Activated CD8-positive, alpha-beta T cell treated with anti-CD3 and anti-CD28 coated beads for 36 hours (primary cell): ENCODE data around the gene TTC39A. TPM values are rescaled to one million over a fixed set of nuclear protein-coding genes. Genes with fewer than 3 reads are reported as not detected.

Source experiments
- ATAC-seq: fragments of 200-7000 bp; cut with Tn5 transposase; one replicate; pipeline ENCODE4 v1.10.0; 2021; ENCODE audit warnings: mild to moderate bottlenecking, moderate library complexity
- CTCF ChIA-PET: fragments of 350-600 bp; sonication (Branson Sonifier 250); formaldehyde crosslinking; loops from one replicate; lab custom pipeline; 2021; ENCODE audit warnings: antibody characterized with exemption; lab: Charles Lee
- POLR2A ChIA-PET: fragments of 350-600 bp; sonication (Branson Sonifier 250); formaldehyde crosslinking; loops from one replicate; lab custom pipeline; 2021; ENCODE audit warnings: antibody characterized with exemption; lab: Charles Lee
- DNase-seq: peaks from one replicate; pipeline ENCODE4 v3.0.0-alpha.2; 2020
- H3K27ac Mint-ChIP-seq: one replicate; pipeline ENCODE4 v1.8.0; 2021; ENCODE audit warnings: mild to moderate bottlenecking, mixed read lengths
- H3K27me3 Mint-ChIP-seq: one replicate; pipeline ENCODE4 v1.8.0; 2021; ENCODE audit warnings: mixed read lengths
- H3K36me3 Mint-ChIP-seq: one replicate; pipeline ENCODE4 v1.8.0; 2021; ENCODE audit warnings: low read depth, mixed read lengths
- H3K4me1 Mint-ChIP-seq: one replicate; pipeline ENCODE4 v1.8.0; 2021; ENCODE audit warnings: low read depth, mixed read lengths
- H3K4me3 Mint-ChIP-seq: one replicate; pipeline ENCODE4 v1.8.0; 2021; ENCODE audit warnings: mild to moderate bottlenecking, moderate library complexity, mixed read lengths
- H3K9me3 Mint-ChIP-seq: one replicate; pipeline ENCODE4 v1.8.0; 2021; ENCODE audit warnings: mixed read lengths
- CTCF ChIP-seq: fragments of 200-600 bp; IDR thresholded peaks from one replicate; pipeline ENCODE4 v1.8.0; 2022; ENCODE audit warnings: antibody characterized with exemption, mild to moderate bottlenecking
- intact Hi-C: fragments of 100-400 bp; cut with micrococcal nuclease; formaldehyde crosslinking; loops from one replicate; pipeline ENCODE4 v1.10.0; 2022
- total RNA-seq, 2 experiments: library from RNA; stranded (reverse); gene quantifications; one replicate each; pipeline ENCODE4 v1.2.3, GENCODE V29; 2021

Gene TTC39A
- total RNA-seq, 2 experiments from 2014 or later: 0.50 TPM; not detected in 1

GRCh38 chr1:51365774-51366173 is 35.4 kb upstream of the TTC39A start:
- ATAC-seq: no peak
- Mint-ChIP-seq H3K27me3 (no peaks in the 10 kb centered on the region), H3K27ac (no peak overlapping the region), H3K4me3 (no peak overlapping the region), H3K9me3 (no peaks in the 10 kb centered on the region), H3K4me1 (no peaks in the 10 kb centered on the region), H3K36me3 (peaks cover 20% of the 10 kb centered on the region)
- intact Hi-C loops: no loop called here
- ChIA-PET CTCF (no interaction called here), POLR2A (no interaction called here)
- no peak for DNase-seq
- no peak for TF ChIP-seq CTCF

GRCh38 chr1:51359879-51360278 is 29.5 kb upstream of the TTC39A start:
- POLR2A ChIA-PET: no interaction called here
- Mint-ChIP-seq H3K4me1 (no peaks in the 10 kb centered on the region), H3K9me3 (no peaks in the 10 kb centered on the region), H3K36me3 (peaks cover 34% of the 10 kb centered on the region), H3K4me3 (no peak overlapping the region), H3K27ac (no peak overlapping the region), H3K27me3 (no peaks in the 10 kb centered on the region)
- CTCF ChIA-PET: interaction anchor here (1.3 kb wide), 1 partner anchor 18 kb away, joined by 3 read pairs; no protein-coding TSS in a partner anchor
- DNase-seq (no peak), ATAC-seq (no peak)
- intact Hi-C loops: no loop called here
- TF ChIP-seq CTCF: no peak

GRCh38 chr1:51355382-51355781 is 25.0 kb upstream of the TTC39A start:
- intact Hi-C loops: no loop called here
- H3K27ac Mint-ChIP-seq: no peak overlapping the region
- POLR2A ChIA-PET: no interaction called here
- no peaks in the 10 kb centered on the region for H3K9me3 Mint-ChIP-seq
- no peak for DNase-seq
- H3K4me1 Mint-ChIP-seq: no peaks in the 10 kb centered on the region
- CTCF ChIA-PET: no interaction called here
- TF ChIP-seq CTCF: no peak
- H3K4me3 Mint-ChIP-seq: no peak overlapping the region
- H3K27me3 Mint-ChIP-seq: no peaks in the 10 kb centered on the region
- ATAC-seq: no peak
- H3K36me3 Mint-ChIP-seq: peaks cover 20% of the 10 kb centered on the region

- CTCF ChIA-PET: no interaction called here
- no peaks in the 10 kb centered on the region for H3K4me1 Mint-ChIP-seq
- DNase-seq: no peak
- ATAC-seq: no peak
- H3K36me3 Mint-ChIP-seq: peaks cover 13% of the 10 kb centered on the region
- POLR2A ChIA-PET: interaction anchor here (0.6 kb wide), 1 partner anchor 9 kb away, joined by 3 read pairs; no protein-coding TSS in a partner anchor
- no peaks in the 10 kb centered on the region for H3K27me3 Mint-ChIP-seq
- H3K4me3 Mint-ChIP-seq: no peak overlapping the region
- intact Hi-C loops: no loop called here
- no peaks in the 10 kb centered on the region for H3K9me3 Mint-ChIP-seq
- no peak for TF ChIP-seq CTCF
- no peak overlapping the region for H3K27ac Mint-ChIP-seq
Measured at GRCh38 chr1:51354416-51354815, 24.1 kb upstream of the TTC39A start.

- H3K4me3 Mint-ChIP-seq: no peak overlapping the region
- ChIA-PET POLR2A (no interaction called here), CTCF (interaction anchor here (1.1 kb wide), 1 partner anchor 55 kb away, joined by 3 read pairs; no protein-coding TSS in a partner anchor)
- H3K36me3 Mint-ChIP-seq: peaks cover 13% of the 10 kb centered on the region
- intact Hi-C loops: no loop called here
- no peak for TF ChIP-seq CTCF
- no peaks in the 10 kb centered on the region for H3K9me3 Mint-ChIP-seq
- no peak overlapping the region for H3K27ac Mint-ChIP-seq
- DNase-seq (no peak), ATAC-seq (no peak)
- no peaks in the 10 kb centered on the region for H3K27me3 Mint-ChIP-seq
- H3K4me1 Mint-ChIP-seq: no peaks in the 10 kb centered on the region
Measured at GRCh38 chr1:51351907-51352306, 21.5 kb upstream of the TTC39A start.
